A549 (cell line): ENCODE results near the gene ZBTB38.

Experiments
- ATOH8 ChIP-seq: fragments of 250-450 bp; sonication (Bioruptor Pico); IDR thresholded peaks from 2 replicates; pipeline ENCODE4 v1.5.0; 2020; ENCODE audit warnings: low read depth, mild to moderate bottlenecking, moderate library complexity
- CTCF ChIP-seq: fragments of >200 bp; sonication (Bioruptor Twin); formaldehyde crosslinking; IDR thresholded peaks from 3 replicates; pipeline ENCODE4 v1.5.1; 2016
- EP300 ChIP-seq, 2 experiments: fragments of >200 bp; sonication (Bioruptor Twin); formaldehyde crosslinking; IDR thresholded peaks; 2 replicates in 1 of 2; 3 replicates in 1 of 2; pipeline ENCODE4 v1.6.1; 2016 to 2017
- FOSL2 ChIP-seq, 2 experiments: fragments of 450-650 bp in 1 of 2; fragments of >200 bp in 1 of 2; sonication (Bioruptor Twin) in 1 of 2; formaldehyde crosslinking; IDR thresholded peaks; 2 replicates each; pipeline versions ENCODE4 v1.5.0 to v1.6.1; 2016 to 2020; ENCODE audit warnings: mild to moderate bottlenecking in 1 of 2, moderate library complexity in 1 of 2
- POLR2A ChIP-seq: IDR thresholded peaks from 2 replicates; pipeline ENCODE4 v1.6.1; 2012; ENCODE audit warnings: mild to moderate bottlenecking, low read length

GRCh38 chr3:141331377-141332318 lies 36.7 kb upstream of the ZBTB38 start:
- TF ChIP-seq EP300 (IDR thresholded peaks at IDR 0.05), result peak; percentile 97 to 98
- no peak for TF ChIP-seq CTCF
- no peak for TF ChIP-seq POLR2A
- TF ChIP-seq FOSL2 (IDR thresholded peaks at IDR 0.05), result peak; percentile 98
- peak; percentile 97 for TF ChIP-seq FOSL2 (CRISPR knock-in tag; IDR thresholded peaks at IDR 0.05)
- TF ChIP-seq ATOH8 (CRISPR knock-in tag), result peak; percentile 51; the same call in 1 of the 2 replicates
